OCI-M2 (cell line): ENCODE results near the gene ALG12.
"Not testable (repeated sequence)": the region's sequence is repeated elsewhere in the genome, so short reads cannot be mapped to it uniquely, and the experiment has no call there.

Source experiments
- DNase-seq: peaks from one replicate; lab custom pipeline; 2025; ENCODE audit not compliant: unreplicated experiment; lab: John Stamatoyannopoulos, UW

Gene ALG12

GRCh38 chr22:49947296-49947622 is 29.0 kb upstream of the ALG12 start:
- no peak for DNase-seq

- no peak for DNase-seq
Measured at GRCh38 chr22:49946612-49947295, 28.5 kb upstream of the ALG12 start.

- not testable (repeated sequence) for DNase-seq
Measured at GRCh38 chr22:49945042-49945794, 27.0 kb upstream of the ALG12 start.

GRCh38 chr22:49944399-49944891 is 26.2 kb upstream of the ALG12 start:
- DNase-seq = no peak

GRCh38 chr22:49943771-49944398 is 25.6 kb upstream of the ALG12 start:
- no peak for DNase-seq

- DNase-seq = no peak
Measured at GRCh38 chr22:49943405-49943765, 25.1 kb upstream of the ALG12 start.

- no peak for DNase-seq
Measured at GRCh38 chr22:49942565-49943404, 24.5 kb upstream of the ALG12 start.

GRCh38 chr22:49941507-49942316 is 23.5 kb upstream of the ALG12 start:
- no peak for DNase-seq

- no peak for DNase-seq
Measured at GRCh38 chr22:49938565-49939136, 20.4 kb upstream of the ALG12 start.

- no peak for DNase-seq
Measured at GRCh38 chr22:49937758-49938564, 19.7 kb upstream of the ALG12 start.

GRCh38 chr22:49936973-49937757 is 18.9 kb upstream of the ALG12 start:
- DNase-seq = no peak

- no peak for DNase-seq
Measured at GRCh38 chr22:49936018-49936972, 18.1 kb upstream of the ALG12 start.

- no peak for DNase-seq
Measured at GRCh38 chr22:49935561-49935960, 17.3 kb upstream of the ALG12 start.

GRCh38 chr22:49934891-49935557 is 16.8 kb upstream of the ALG12 start:
- no peak for DNase-seq

- no peak for DNase-seq
Measured at GRCh38 chr22:49934160-49934890, 16.1 kb upstream of the ALG12 start.
